ENCODE data around the gene ANKRD33B. TPM values are rescaled to one million over a fixed set of nuclear protein-coding genes. Genes with fewer than 3 reads are reported as not detected.
"Not testable (repeated sequence)": the region's sequence is repeated elsewhere in the genome, so short reads cannot be mapped to it uniquely, and the experiment has no call there.

ANKRD33B gene
- total RNA-seq, 1 experiment from 2014 or later, result 10.9 TPM

DNA sequence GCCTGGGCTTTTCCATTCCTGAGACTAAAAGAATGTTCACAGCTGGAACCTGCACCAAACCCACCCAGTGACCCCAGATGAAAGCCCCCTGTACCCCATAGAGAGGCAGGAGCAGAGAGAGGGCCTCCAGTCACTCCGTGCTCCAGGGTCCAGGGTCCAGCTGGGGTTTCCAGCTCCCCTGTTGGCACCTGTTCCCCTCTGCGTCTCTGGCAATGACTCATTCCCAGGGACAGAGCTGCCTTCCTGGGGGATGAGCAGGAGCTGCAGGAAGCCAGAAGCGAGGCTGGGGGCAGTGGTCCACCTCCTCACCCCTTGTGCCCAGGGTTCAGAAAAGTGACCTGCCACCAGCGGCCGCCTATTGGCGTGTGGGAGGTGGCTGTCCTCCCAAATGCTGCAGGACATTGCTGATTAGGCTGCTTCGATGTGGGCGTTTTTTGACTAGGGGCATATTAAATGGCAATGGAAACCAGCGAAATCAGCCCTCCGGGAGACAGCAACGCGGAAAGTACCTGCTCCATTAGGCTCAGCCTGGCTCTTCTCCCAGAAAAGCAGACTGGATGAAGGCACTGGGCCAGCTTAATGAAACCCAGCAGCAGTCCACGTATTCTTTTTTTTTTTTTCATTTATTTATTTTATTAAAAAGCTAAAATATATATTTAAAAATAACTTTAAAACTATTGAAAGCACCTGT, 99.8 kb downstream of the ANKRD33B start:
- H3K9ac ChIP-seq (ENCODE audit: low read length), result no peak overlapping the region
- no peaks in the 10 kb centered on the region for H3K27me3 ChIP-seq (ENCODE audit: insufficient read depth, low read length)
- H3K4me3 ChIP-seq (replicated peaks in 1 of 2; ENCODE audit: low read depth in 1 of 2, low read length in 2 of 2), result no peak overlapping the region
- no peaks in the 10 kb centered on the region for H4K20me1 ChIP-seq (ENCODE audit: insufficient read depth)
- H3K79me2 ChIP-seq (ENCODE audit: insufficient read depth, low read length), result no peaks in the 10 kb centered on the region
- no peak overlapping the region for H3K27ac ChIP-seq (ENCODE audit: low read depth, low read length)
- BruUV-seq (replicated peaks), result no TSS peak
- ATAC-seq (no peak), DNase-seq (ENCODE audit: low read depth, low spot score) (no peak)
- H3K4me1 ChIP-seq (ENCODE audit: control insufficient read depth in 1 of 2, insufficient read depth in 2 of 2, low read length in 2 of 2), result peaks cover 0 to 23% of the 10 kb centered on the region in 2 experiments; a peak in 2 of 4 replicates
- no peak overlapping the region for H3K4me2 ChIP-seq (ENCODE audit: low read length)
- H3K9me2 ChIP-seq (ENCODE audit: insufficient read depth), result no peaks in the 10 kb centered on the region
- ChIA-PET POLR2A (no interaction called here), CTCF (interaction anchor here (1.0 kb wide), 1 partner anchor 36 kb away, joined by 4 read pairs; no protein-coding TSS in a partner anchor), RAD21 (ENCODE audit: low non-redundant PET in 1 of 2, low total read pairs in 2 of 2, uncharacterized antibody in 2 of 2, unreplicated experiment in 2 of 2) (no interaction called here)
- no peaks in the 10 kb centered on the region for H3K36me3 ChIP-seq (ENCODE audit: control insufficient read depth in 1 of 2, insufficient read depth in 2 of 2, low read length in 2 of 2)
- H2AFZ ChIP-seq (ENCODE audit: low read depth, low read length, poor library complexity, severe bottlenecking), result no peak overlapping the region
- TF ChIP-seq, protein P1, sequence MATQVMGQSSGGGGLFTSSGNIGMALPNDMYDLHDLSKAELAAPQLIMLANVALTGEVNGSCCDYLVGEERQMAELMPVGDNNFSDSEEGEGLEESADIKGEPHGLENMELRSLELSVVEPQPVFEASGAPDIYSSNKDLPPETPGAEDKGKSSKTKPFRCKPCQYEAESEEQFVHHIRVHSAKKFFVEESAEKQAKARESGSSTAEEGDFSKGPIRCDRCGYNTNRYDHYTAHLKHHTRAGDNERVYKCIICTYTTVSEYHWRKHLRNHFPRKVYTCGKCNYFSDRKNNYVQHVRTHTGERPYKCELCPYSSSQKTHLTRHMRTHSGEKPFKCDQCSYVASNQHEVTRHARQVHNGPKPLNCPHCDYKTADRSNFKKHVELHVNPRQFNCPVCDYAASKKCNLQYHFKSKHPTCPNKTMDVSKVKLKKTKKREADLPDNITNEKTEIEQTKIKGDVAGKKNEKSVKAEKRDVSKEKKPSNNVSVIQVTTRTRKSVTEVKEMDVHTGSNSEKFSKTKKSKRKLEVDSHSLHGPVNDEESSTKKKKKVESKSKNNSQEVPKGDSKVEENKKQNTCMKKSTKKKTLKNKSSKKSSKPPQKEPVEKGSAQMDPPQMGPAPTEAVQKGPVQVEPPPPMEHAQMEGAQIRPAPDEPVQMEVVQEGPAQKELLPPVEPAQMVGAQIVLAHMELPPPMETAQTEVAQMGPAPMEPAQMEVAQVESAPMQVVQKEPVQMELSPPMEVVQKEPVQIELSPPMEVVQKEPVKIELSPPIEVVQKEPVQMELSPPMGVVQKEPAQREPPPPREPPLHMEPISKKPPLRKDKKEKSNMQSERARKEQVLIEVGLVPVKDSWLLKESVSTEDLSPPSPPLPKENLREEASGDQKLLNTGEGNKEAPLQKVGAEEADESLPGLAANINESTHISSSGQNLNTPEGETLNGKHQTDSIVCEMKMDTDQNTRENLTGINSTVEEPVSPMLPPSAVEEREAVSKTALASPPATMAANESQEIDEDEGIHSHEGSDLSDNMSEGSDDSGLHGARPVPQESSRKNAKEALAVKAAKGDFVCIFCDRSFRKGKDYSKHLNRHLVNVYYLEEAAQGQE (IDR thresholded peaks at IDR 0.05; ENCODE audit: low read depth), result no peak
- TF ChIP-seq ELF1 (IDR thresholded peaks at IDR 0.05; ENCODE audit: borderline replicate concordance, low read depth), result no peak
- TF ChIP-seq EGR1 (IDR thresholded peaks at IDR 0.05; ENCODE audit: low read depth), result no peak
- TF ChIP-seq SRF (IDR thresholded peaks at IDR 0.05; ENCODE audit: low read depth), result no peak
- no peak for TF ChIP-seq FOSL1 (IDR thresholded peaks at IDR 0.05; ENCODE audit: low read depth)
- H3K9me3 ChIP-seq (ENCODE audit: control insufficient read depth in 1 of 2, insufficient read depth in 1 of 2, low read depth in 1 of 2, low read length in 2 of 2), result no peaks in the 10 kb centered on the region
- intact Hi-C loops (cut with micrococcal nuclease), result no loop called here

DNA sequence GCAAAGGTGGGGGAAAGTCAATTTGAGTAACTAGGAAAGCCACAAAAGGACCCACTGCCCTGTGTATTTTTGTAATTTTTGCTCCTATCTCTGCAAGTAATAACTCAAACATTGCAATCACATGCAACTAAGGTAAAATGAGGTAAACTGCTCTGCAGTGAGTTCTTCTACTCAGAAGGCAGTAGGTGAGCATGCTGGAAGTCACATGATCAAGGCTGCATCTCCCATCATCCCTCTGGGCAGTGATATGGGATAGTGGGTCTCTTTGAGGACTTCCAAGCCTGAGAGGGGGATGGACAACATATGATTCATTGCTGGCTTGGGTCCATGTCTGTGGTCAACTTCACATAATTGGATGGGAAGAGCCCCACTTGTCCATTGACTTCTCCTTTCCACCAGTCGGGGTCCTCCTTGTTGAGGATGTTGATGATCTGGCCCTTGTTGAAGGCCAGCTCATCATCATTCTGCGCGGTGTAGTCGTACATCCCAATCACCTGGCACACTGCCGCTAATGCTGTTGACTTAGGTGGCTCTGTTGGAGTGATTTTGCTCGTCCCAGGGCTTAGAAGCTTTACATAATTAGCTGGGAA, 100.4 kb downstream of the ANKRD33B start:
- DNase-seq (ENCODE audit: low read depth, low spot score); H3K4me2 ChIP-seq (ENCODE audit: low read length); RAD21 ChIA-PET (ENCODE audit: low non-redundant PET in 1 of 2, low total read pairs in 2 of 2, uncharacterized antibody in 2 of 2, unreplicated experiment in 2 of 2); H3K27me3 ChIP-seq (ENCODE audit: insufficient read depth, low read length); H3K4me3 ChIP-seq (replicated peaks in 1 of 2; ENCODE audit: low read depth in 1 of 2, low read length in 2 of 2); CTCF ChIA-PET; H3K9ac ChIP-seq (ENCODE audit: low read length); H3K79me2 ChIP-seq (ENCODE audit: insufficient read depth, low read length); ATAC-seq; BruUV-seq (replicated peaks); H2AFZ ChIP-seq (ENCODE audit: low read depth, low read length, poor library complexity, severe bottlenecking); POLR2A ChIA-PET; H3K9me2 ChIP-seq (ENCODE audit: insufficient read depth); H4K20me1 ChIP-seq (ENCODE audit: insufficient read depth); H3K27ac ChIP-seq (ENCODE audit: low read depth, low read length); intact Hi-C loops (cut with micrococcal nuclease); H3K36me3 ChIP-seq (ENCODE audit: control insufficient read depth in 1 of 2, insufficient read depth in 2 of 2, low read length in 2 of 2); H3K9me3 ChIP-seq (ENCODE audit: control insufficient read depth in 1 of 2, insufficient read depth in 1 of 2, low read depth in 1 of 2, low read length in 2 of 2): not testable (repeated sequence)
- H3K4me1 ChIP-seq (ENCODE audit: control insufficient read depth in 1 of 2, insufficient read depth in 2 of 2, low read length in 2 of 2), result peaks cover 0 to 29% of the 10 kb centered on the region in 2 experiments; a peak in 2 of 4 replicates

Measured in HCT116 (cell line).